SK-N-SH treated with all-trans-retinoic acid at 6 μM for 48 hours (cell line): ENCODE data around the gene PKIG.

Experiments used
- ATAC-seq: fragments of 200-7000 bp; cut with Tn5 transposase; 3 replicates; pipeline ENCODE4 v1.9.1; 2020; ENCODE audit warnings: mild to moderate bottlenecking, moderate library complexity
- ARNTL ChIP-seq: fragments of 450-650 bp; formaldehyde crosslinking; IDR thresholded peaks from 2 replicates; pipeline ENCODE4 v1.5.0; 2020; ENCODE audit warnings: low read depth, mild to moderate bottlenecking, moderate library complexity, borderline replicate concordance
- BACH2 ChIP-seq: fragments of 250-450 bp; sonication (Bioruptor Pico); IDR thresholded peaks from 2 replicates; pipeline ENCODE4 v1.9.0; 2021; ENCODE audit warnings: mild to moderate bottlenecking, borderline replicate concordance
- CREB5 ChIP-seq: fragments of 250-450 bp; sonication (Bioruptor Pico); IDR thresholded peaks from 2 replicates; pipeline ENCODE4 v1.5.1; 2020; ENCODE audit warnings: low read depth, mild to moderate bottlenecking, moderate library complexity
- CSDC2 ChIP-seq: fragments of 250-450 bp; sonication (Bioruptor Pico); IDR thresholded peaks from 2 replicates; pipeline ENCODE4 v1.5.0; 2020; ENCODE audit warnings: mild to moderate bottlenecking, moderate library complexity
- ESRRG ChIP-seq: fragments of 250-450 bp; sonication (Bioruptor Pico); IDR thresholded peaks from 2 replicates; pipeline ENCODE4 v1.6.1; 2021; ENCODE audit warnings: mild to moderate bottlenecking
- GLIS3 ChIP-seq: fragments of 250-450 bp; sonication (Bioruptor Pico); IDR thresholded peaks from 2 replicates; pipeline ENCODE4 v1.5.0; 2020; ENCODE audit warnings: mild to moderate bottlenecking, moderate library complexity
- ISL1 ChIP-seq: fragments of 250-450 bp; sonication (Bioruptor Pico); IDR thresholded peaks from 2 replicates; pipeline ENCODE4 v2.1.2; 2022; ENCODE audit warnings: mild to moderate bottlenecking, moderate library complexity
- OSR1 ChIP-seq: fragments of 250-450 bp; sonication (Bioruptor Pico); IDR thresholded peaks from 2 replicates; pipeline ENCODE4 v1.8.0; 2022; ENCODE audit warnings: moderate library complexity, mild to moderate bottlenecking, inconsistent platforms
- POU6F1 ChIP-seq: fragments of 250-450 bp; sonication (Bioruptor Pico); IDR thresholded peaks from 2 replicates; pipeline ENCODE4 v1.8.0; 2021; ENCODE audit warnings: low read depth, mild to moderate bottlenecking, moderate library complexity, borderline replicate concordance
- PPARA ChIP-seq: fragments of 250-450 bp; sonication (Bioruptor Pico); IDR thresholded peaks from 2 replicates; pipeline ENCODE4 v1.5.0; 2020; ENCODE audit warnings: mild to moderate bottlenecking, borderline replicate concordance
- RARB ChIP-seq: fragments of 250-450 bp; sonication (Bioruptor Pico); IDR thresholded peaks from 2 replicates; pipeline ENCODE4 v1.8.0; 2021; ENCODE audit warnings: mild to moderate bottlenecking, moderate library complexity
- SNAI2 ChIP-seq: fragments of 250-450 bp; sonication (Bioruptor Pico); IDR thresholded peaks from 2 replicates; pipeline ENCODE4 v1.5.0; 2020; ENCODE audit warnings: mild to moderate bottlenecking, moderate library complexity
- TCF4 ChIP-seq: fragments of 250-450 bp; sonication (Bioruptor Pico); IDR thresholded peaks from 2 replicates; pipeline ENCODE4 v1.8.0; 2021; ENCODE audit warnings: mild to moderate bottlenecking, moderate library complexity, borderline replicate concordance
- TOX ChIP-seq: fragments of 250-450 bp; sonication (Bioruptor Pico); IDR thresholded peaks from 2 replicates; pipeline ENCODE4 v1.8.0; 2021; ENCODE audit warnings: mild to moderate bottlenecking, moderate library complexity, borderline replicate concordance
- ZC3H10 ChIP-seq: fragments of 250-450 bp; sonication (Bioruptor Pico); IDR thresholded peaks from 2 replicates; pipeline ENCODE4 v1.5.1; 2021; ENCODE audit warnings: mild to moderate bottlenecking, moderate library complexity
- ZFP3 ChIP-seq: fragments of 250-450 bp; sonication (Bioruptor Pico); IDR thresholded peaks from 2 replicates; pipeline ENCODE4 v1.5.0; 2020; ENCODE audit warnings: mild to moderate bottlenecking, moderate library complexity
- ZFP30 ChIP-seq: fragments of 450-650 bp; formaldehyde crosslinking; IDR thresholded peaks from 2 replicates; pipeline ENCODE4 v1.5.0; 2022; ENCODE audit warnings: mild to moderate bottlenecking, moderate library complexity
- ZNF70 ChIP-seq: fragments of 450-650 bp; formaldehyde crosslinking; IDR thresholded peaks from 2 replicates; pipeline ENCODE4 v1.5.0; 2020; ENCODE audit warnings: mild to moderate bottlenecking, moderate library complexity
- ZNF8 ChIP-seq: fragments of 450-650 bp; formaldehyde crosslinking; IDR thresholded peaks from 2 replicates; pipeline ENCODE4 v1.5.0; 2020; ENCODE audit warnings: mild to moderate bottlenecking, moderate library complexity
- TF ChIP-seq, protein P1 (sequence below): fragments of 250-450 bp; sonication (Bioruptor Pico); IDR thresholded peaks from 2 replicates; pipeline ENCODE4 v1.5.0; 2020; ENCODE audit warnings: mild to moderate bottlenecking, moderate library complexity
- TF ChIP-seq, protein P2 (sequence below): fragments of 250-450 bp; sonication (Bioruptor Pico); IDR thresholded peaks from 2 replicates; pipeline ENCODE4 v1.8.0; 2020; ENCODE audit warnings: mild to moderate bottlenecking, moderate library complexity, borderline replicate concordance

Gene PKIG

DNA sequence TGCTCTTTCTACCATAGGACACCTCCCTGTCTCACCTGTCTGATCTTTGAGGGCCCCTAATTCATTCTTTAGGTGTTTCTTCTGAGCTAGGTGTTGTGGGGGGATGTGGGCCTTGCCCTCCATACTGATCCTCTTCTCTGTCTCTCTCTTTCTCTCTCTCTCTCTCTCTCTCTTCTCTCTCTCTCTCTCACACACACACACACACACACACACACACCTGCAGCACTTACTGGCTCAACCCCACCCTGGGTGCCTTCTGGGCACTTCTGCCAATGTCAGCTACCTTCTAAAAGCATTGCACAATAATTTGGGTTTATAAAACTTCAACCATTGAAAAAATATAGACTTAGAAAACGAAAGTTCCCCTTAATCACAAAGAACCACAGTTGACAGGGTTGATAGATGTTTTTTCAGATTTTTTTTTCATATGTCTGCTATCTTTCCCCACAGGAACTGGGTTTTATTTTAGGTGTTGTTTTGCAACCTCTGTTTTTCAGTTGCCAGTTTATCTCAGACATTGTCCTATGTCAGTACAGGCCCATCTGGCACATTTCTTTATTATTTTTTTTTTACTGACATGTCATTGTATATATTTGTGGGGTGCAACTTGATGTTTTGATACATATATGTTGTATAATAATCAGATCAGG lies 28.1 kb downstream of the PKIG start:
- no peak for TF ChIP-seq ZC3H10 (CRISPR knock-in tag)
- ATAC-seq, result peak; percentile 14; the same call in 2 of the 3 replicates

DNA sequence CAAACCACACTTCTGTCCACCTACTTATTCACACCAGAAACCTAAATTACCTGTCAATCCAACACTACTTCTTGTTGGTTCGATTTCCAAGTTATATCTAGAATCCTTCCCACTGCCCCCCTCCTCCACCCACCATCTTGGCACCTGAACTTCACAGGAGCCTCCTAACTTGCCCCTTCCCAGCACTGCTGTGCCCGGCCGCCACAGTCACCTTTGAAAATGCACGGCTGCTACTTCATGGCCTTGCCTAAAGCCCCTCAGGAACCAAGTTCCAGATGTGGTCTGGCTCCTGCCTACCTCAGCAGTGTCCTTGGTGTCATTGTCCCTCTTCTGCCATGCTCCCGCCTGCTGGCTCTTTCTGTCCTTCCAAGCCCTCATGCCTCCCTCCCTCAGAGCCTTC lies 31.2 kb downstream of the PKIG start:
- TF ChIP-seq ZNF8 (no peak), CREB5 (no peak), ZC3H10 (CRISPR knock-in tag) (no peak), TOX (CRISPR knock-in tag) (no peak), SNAI2 (CRISPR knock-in tag) (no peak), CSDC2 (CRISPR knock-in tag) (no peak), ZFP3 (no peak), BACH2 (CRISPR knock-in tag) (no peak), RARB (CRISPR knock-in tag) (no peak)
- TF ChIP-seq, protein P1, sequence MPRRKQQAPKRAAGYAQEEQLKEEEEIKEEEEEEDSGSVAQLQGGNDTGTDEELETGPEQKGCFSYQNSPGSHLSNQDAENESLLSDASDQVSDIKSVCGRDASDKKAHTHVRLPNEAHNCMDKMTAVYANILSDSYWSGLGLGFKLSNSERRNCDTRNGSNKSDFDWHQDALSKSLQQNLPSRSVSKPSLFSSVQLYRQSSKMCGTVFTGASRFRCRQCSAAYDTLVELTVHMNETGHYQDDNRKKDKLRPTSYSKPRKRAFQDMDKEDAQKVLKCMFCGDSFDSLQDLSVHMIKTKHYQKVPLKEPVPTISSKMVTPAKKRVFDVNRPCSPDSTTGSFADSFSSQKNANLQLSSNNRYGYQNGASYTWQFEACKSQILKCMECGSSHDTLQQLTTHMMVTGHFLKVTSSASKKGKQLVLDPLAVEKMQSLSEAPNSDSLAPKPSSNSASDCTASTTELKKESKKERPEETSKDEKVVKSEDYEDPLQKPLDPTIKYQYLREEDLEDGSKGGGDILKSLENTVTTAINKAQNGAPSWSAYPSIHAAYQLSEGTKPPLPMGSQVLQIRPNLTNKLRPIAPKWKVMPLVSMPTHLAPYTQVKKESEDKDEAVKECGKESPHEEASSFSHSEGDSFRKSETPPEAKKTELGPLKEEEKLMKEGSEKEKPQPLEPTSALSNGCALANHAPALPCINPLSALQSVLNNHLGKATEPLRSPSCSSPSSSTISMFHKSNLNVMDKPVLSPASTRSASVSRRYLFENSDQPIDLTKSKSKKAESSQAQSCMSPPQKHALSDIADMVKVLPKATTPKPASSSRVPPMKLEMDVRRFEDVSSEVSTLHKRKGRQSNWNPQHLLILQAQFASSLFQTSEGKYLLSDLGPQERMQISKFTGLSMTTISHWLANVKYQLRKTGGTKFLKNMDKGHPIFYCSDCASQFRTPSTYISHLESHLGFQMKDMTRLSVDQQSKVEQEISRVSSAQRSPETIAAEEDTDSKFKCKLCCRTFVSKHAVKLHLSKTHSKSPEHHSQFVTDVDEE (CRISPR knock-in tag), result no peak
- ATAC-seq, result no peak

GRCh38 chr20:44614525-44614924 lies 32.1 kb downstream of the PKIG start:
- no peak for TF ChIP-seq CREB5
- TF ChIP-seq, protein P1 (CRISPR knock-in tag), result no peak
- TF ChIP-seq ZFP3, result no peak
- no peak for TF ChIP-seq ESRRG (CRISPR knock-in tag)
- no peak for TF ChIP-seq ISL1 (CRISPR knock-in tag)
- no peak for TF ChIP-seq ZNF70
- TF ChIP-seq BACH2 (CRISPR knock-in tag), result no peak
- no peak for TF ChIP-seq PPARA
- no peak for TF ChIP-seq POU6F1 (CRISPR knock-in tag)
- TF ChIP-seq RARB (CRISPR knock-in tag), result no peak
- TF ChIP-seq TCF4 (CRISPR knock-in tag), result no peak
- no peak for TF ChIP-seq ARNTL (CRISPR knock-in tag)
- TF ChIP-seq ZC3H10 (CRISPR knock-in tag), result no peak
- TF ChIP-seq GLIS3 (CRISPR knock-in tag), result no peak
- TF ChIP-seq, protein P2, sequence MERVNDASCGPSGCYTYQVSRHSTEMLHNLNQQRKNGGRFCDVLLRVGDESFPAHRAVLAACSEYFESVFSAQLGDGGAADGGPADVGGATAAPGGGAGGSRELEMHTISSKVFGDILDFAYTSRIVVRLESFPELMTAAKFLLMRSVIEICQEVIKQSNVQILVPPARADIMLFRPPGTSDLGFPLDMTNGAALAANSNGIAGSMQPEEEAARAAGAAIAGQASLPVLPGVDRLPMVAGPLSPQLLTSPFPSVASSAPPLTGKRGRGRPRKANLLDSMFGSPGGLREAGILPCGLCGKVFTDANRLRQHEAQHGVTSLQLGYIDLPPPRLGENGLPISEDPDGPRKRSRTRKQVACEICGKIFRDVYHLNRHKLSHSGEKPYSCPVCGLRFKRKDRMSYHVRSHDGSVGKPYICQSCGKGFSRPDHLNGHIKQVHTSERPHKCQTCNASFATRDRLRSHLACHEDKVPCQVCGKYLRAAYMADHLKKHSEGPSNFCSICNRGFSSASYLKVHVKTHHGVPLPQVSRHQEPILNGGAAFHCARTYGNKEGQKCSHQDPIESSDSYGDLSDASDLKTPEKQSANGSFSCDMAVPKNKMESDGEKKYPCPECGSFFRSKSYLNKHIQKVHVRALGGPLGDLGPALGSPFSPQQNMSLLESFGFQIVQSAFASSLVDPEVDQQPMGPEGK (CRISPR knock-in tag), result no peak
- TF ChIP-seq ZFP30 (CRISPR knock-in tag), result no peak
- no peak for TF ChIP-seq OSR1 (CRISPR knock-in tag)
- no peak for TF ChIP-seq CSDC2 (CRISPR knock-in tag)
- ATAC-seq, result no peak
